ENCODE data around the gene ELF4. TPM values are rescaled to one million over a fixed set of nuclear protein-coding genes. Genes with fewer than 3 reads are reported as not detected.
A peak's percentile ranks its signal among the peaks of the same experiment; 100 is the strongest.

The ELF4 gene
- total and polyA plus RNA-seq, 2 donors (not counting 1 experiment from before 2014, with no cell fraction given) = 9.9 to 13.7 TPM

DNA sequence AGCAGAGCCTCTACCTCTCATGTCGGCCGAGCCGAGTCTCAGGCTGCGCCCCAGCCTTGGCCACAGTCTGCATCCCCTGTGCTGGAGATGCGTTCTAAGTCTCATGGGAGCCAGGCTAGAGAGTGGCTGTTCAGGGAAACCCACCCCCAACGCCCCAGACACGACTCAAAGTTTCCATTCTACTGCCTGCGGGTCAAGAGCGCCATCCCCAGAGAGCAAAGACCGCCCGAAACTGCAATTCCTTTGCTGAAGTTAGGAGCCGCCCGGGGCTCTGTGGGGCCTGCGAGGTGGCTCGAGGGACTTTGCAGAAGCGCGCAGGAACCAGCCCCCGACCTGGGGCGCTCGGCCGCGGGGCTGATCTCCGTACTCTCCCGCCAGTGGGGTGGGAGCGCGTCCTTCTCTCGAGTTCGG is 10.0 kb upstream of the ELF4 start:
- Histone ChIP-seq H3K27me3 (ENCODE audit: control insufficient read depth, insufficient read depth, low read length) (no peaks in the 10 kb centered on the region), H3K9me3 (ENCODE audit: control insufficient read depth, insufficient read depth, low read depth, low read length) (no peaks in the 10 kb centered on the region), H4K20me1 (ENCODE audit: control insufficient read depth, extremely low read depth, insufficient read depth, low read length) (no peaks in the 10 kb centered on the region), H3K4me1 (ENCODE audit: control insufficient read depth, extremely low read depth, insufficient read depth, low read length) (peaks cover 9% of the 10 kb centered on the region), H3K36me3 (ENCODE audit: control insufficient read depth, insufficient read depth, low read length) (no peaks in the 10 kb centered on the region), H3K9ac (ENCODE audit: insufficient read depth, low read length) (peak overlapping the region; percentile 16), H3K27ac (ENCODE audit: insufficient read depth, low read length) (peak overlapping the region; percentile 69), H2AFZ (ENCODE audit: low read length) (no peak overlapping the region), H3K4me3 (replicated peaks in 1 of 4; ENCODE audit: control extremely low read depth in 1 of 4, insufficient read depth in 1 of 4, low read depth in 3 of 4, low read length in 4 of 4) (peak overlapping the region in 1 of 4 experiments; percentile 44), H3K79me2 (ENCODE audit: control insufficient read depth, insufficient read depth, low read length) (no peaks in the 10 kb centered on the region), H3K4me2 (ENCODE audit: extremely low read depth, insufficient read depth, low read length) (peak overlapping the region; percentile 59)
- no peak for DNase-seq (ENCODE audit: low read depth in 2 of 2)
- TF ChIP-seq EZH2 (IDR thresholded peaks at IDR 0.05; ENCODE audit: low read length, missing control alignments) = no peak
- TF ChIP-seq, protein P1, sequence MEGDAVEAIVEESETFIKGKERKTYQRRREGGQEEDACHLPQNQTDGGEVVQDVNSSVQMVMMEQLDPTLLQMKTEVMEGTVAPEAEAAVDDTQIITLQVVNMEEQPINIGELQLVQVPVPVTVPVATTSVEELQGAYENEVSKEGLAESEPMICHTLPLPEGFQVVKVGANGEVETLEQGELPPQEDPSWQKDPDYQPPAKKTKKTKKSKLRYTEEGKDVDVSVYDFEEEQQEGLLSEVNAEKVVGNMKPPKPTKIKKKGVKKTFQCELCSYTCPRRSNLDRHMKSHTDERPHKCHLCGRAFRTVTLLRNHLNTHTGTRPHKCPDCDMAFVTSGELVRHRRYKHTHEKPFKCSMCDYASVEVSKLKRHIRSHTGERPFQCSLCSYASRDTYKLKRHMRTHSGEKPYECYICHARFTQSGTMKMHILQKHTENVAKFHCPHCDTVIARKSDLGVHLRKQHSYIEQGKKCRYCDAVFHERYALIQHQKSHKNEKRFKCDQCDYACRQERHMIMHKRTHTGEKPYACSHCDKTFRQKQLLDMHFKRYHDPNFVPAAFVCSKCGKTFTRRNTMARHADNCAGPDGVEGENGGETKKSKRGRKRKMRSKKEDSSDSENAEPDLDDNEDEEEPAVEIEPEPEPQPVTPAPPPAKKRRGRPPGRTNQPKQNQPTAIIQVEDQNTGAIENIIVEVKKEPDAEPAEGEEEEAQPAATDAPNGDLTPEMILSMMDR (conservative IDR thresholded peaks at IDR 0.05 in 1 of 2, IDR thresholded peaks at IDR 0.05 in 1 of 2; ENCODE audit: low read depth in 1 of 2, low read length in 2 of 2) = no peak

GRCh38 chrX:130119312-130119898 is 9.1 kb upstream of the ELF4 start:
- Histone ChIP-seq H3K9ac (ENCODE audit: insufficient read depth, low read length) (no peak overlapping the region), H3K4me2 (ENCODE audit: extremely low read depth, insufficient read depth, low read length) (peak overlapping the region; percentile 92), H2AFZ (ENCODE audit: low read length) (no peak overlapping the region), H3K27ac (ENCODE audit: insufficient read depth, low read length) (peak overlapping the region; percentile 50), H3K9me3 (ENCODE audit: control insufficient read depth, insufficient read depth, low read depth, low read length) (no peaks in the 10 kb centered on the region), H3K4me1 (ENCODE audit: control insufficient read depth, extremely low read depth, insufficient read depth, low read length) (peaks cover 9% of the 10 kb centered on the region), H4K20me1 (ENCODE audit: control insufficient read depth, extremely low read depth, insufficient read depth, low read length) (no peaks in the 10 kb centered on the region), H3K79me2 (ENCODE audit: control insufficient read depth, insufficient read depth, low read length) (no peaks in the 10 kb centered on the region), H3K27me3 (ENCODE audit: control insufficient read depth, insufficient read depth, low read length) (no peaks in the 10 kb centered on the region), H3K4me3 (replicated peaks in 1 of 4; ENCODE audit: control extremely low read depth in 1 of 4, insufficient read depth in 1 of 4, low read depth in 3 of 4, low read length in 4 of 4) (peak overlapping the region in 2 of 4 experiments; percentile 15 to 37), H3K36me3 (ENCODE audit: control insufficient read depth, insufficient read depth, low read length) (no peaks in the 10 kb centered on the region)
- TF ChIP-seq EZH2 (IDR thresholded peaks at IDR 0.05; ENCODE audit: low read length, missing control alignments) = no peak
- TF ChIP-seq, protein P1 (conservative IDR thresholded peaks at IDR 0.05 in 1 of 2, IDR thresholded peaks at IDR 0.05 in 1 of 2; ENCODE audit: low read depth in 1 of 2, low read length in 2 of 2) = no peak
- DNase-seq (ENCODE audit: low read depth in 2 of 2) = no peak

DNA sequence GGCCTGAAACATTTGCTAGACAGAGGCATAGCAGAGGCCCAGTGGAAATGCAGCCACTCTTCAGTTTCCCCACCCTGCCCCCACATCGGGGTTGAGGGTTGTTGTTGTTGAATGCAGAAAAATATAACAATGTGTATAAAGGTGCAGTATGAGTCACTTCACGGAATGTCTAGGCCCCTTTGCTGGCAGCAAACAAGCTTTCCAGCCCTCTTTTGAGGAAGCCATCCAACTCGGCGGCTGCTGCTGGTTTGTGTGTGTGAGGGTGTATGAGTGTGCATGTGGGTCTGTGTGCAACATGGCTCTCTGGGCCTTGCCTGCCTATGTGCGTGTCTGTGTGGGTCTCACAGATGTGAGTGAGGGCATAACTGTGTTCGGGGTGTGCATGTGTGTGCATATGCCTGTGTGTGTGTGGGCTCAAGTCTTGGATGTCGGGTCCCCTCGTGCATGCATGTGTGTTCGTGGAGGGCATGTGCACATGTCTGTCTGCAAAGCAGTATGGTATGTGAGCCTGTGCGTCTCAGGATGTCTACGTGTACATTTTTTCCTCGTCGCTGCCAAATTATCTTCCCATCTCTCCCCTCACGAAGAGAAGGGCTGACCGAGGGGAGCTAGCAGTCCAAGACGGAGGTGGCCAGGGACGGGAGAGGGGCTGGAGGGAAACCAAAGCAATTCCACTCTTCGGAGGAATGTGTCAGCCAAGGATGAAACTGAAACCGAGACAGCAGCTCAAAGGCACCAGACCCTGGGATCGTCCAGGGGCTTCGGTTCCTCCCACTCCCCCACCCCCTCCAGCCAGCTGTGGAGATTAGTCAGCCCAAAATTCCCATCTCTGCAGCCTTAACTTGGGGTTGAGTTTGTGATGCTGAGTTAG is 8.4 kb upstream of the ELF4 start:
- Histone ChIP-seq H3K36me3 (ENCODE audit: control insufficient read depth, insufficient read depth, low read length) (no peaks in the 10 kb centered on the region), H4K20me1 (ENCODE audit: control insufficient read depth, extremely low read depth, insufficient read depth, low read length) (no peaks in the 10 kb centered on the region), H3K4me1 (ENCODE audit: control insufficient read depth, extremely low read depth, insufficient read depth, low read length) (peaks cover 9% of the 10 kb centered on the region), H3K9me3 (ENCODE audit: control insufficient read depth, insufficient read depth, low read depth, low read length) (no peaks in the 10 kb centered on the region), H3K9ac (ENCODE audit: insufficient read depth, low read length) (no peak overlapping the region), H3K4me3 (replicated peaks in 1 of 4; ENCODE audit: control extremely low read depth in 1 of 4, insufficient read depth in 1 of 4, low read depth in 3 of 4, low read length in 4 of 4) (peak overlapping the region in 3 of 4 experiments; percentile 14 to 37 (median 15)), H3K4me2 (ENCODE audit: extremely low read depth, insufficient read depth, low read length) (peak overlapping the region; percentile 92), H2AFZ (ENCODE audit: low read length) (peak overlapping the region; percentile 41), H3K27ac (ENCODE audit: insufficient read depth, low read length) (peak overlapping the region; percentile 50), H3K27me3 (ENCODE audit: control insufficient read depth, insufficient read depth, low read length) (no peaks in the 10 kb centered on the region), H3K79me2 (ENCODE audit: control insufficient read depth, insufficient read depth, low read length) (no peaks in the 10 kb centered on the region)
- TF ChIP-seq, protein P1 (conservative IDR thresholded peaks at IDR 0.05 in 1 of 2, IDR thresholded peaks at IDR 0.05 in 1 of 2; ENCODE audit: low read depth in 1 of 2, low read length in 2 of 2) = no peak
- no peak for TF ChIP-seq EZH2 (IDR thresholded peaks at IDR 0.05; ENCODE audit: low read length, missing control alignments)
- peak; percentile 78 to 89 for DNase-seq (ENCODE audit: low read depth in 2 of 2)
